ENCODE measurements around the gene UBE2U. TPM values are rescaled to one million over a fixed set of nuclear protein-coding genes. Genes with fewer than 3 reads are reported as not detected.

Gene UBE2U
- total RNA-seq, 1 experiment from 2014 or later = not detected

DNA sequence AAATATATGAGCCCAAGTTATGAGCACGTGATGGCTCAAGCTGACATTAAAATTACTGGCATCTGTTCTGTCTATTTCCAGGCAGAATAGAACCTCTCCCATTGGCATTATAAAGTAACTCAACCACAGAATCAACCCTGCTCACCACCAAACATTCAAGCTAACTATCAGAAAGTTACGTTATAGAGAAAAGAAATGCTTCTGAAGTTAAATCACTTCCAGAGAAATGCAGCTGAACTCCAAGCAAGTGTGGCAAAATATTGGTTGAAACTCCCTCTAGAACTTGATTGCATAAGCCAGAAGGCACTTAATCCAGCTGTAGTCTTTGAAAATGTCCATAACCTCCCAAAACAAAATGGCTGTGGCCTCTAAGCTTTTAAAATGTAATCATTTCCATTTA, 36.2 kb upstream of the UBE2U start:
- BruUV-seq (replicated peaks) = no TSS peak
- H3K9me3 ChIP-seq (ENCODE audit: control insufficient read depth in 1 of 2, insufficient read depth in 1 of 2, low read depth in 1 of 2, low read length in 2 of 2) = no peaks in the 10 kb centered on the region
- no peaks in the 10 kb centered on the region for H3K79me2 ChIP-seq (ENCODE audit: insufficient read depth, low read length)
- no peak overlapping the region for H3K27ac ChIP-seq (ENCODE audit: low read depth, low read length)
- no peak for TF ChIP-seq CBX3 (IDR thresholded peaks at IDR 0.05; ENCODE audit: low read depth)
- TF ChIP-seq, protein P1, sequence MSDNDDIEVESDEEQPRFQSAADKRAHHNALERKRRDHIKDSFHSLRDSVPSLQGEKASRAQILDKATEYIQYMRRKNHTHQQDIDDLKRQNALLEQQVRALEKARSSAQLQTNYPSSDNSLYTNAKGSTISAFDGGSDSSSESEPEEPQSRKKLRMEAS (IDR thresholded peaks at IDR 0.05) = no peak
- ChIA-PET CTCF (no interaction called here), RAD21 (ENCODE audit: low non-redundant PET in 1 of 2, low total read pairs in 2 of 2, uncharacterized antibody in 2 of 2, unreplicated experiment in 2 of 2) (no interaction called here), POLR2A (no interaction called here)
- H3K27me3 ChIP-seq (ENCODE audit: insufficient read depth, low read length) = no peaks in the 10 kb centered on the region
- H4K20me1 ChIP-seq (ENCODE audit: insufficient read depth) = no peaks in the 10 kb centered on the region
- H3K4me1 ChIP-seq (ENCODE audit: control insufficient read depth in 1 of 2, insufficient read depth in 2 of 2, low read length in 2 of 2) = peaks cover 0 to 11% of the 10 kb centered on the region in 2 experiments; a peak in 2 of 4 replicates
- no peak for ATAC-seq
- no peak overlapping the region for H3K4me3 ChIP-seq (replicated peaks in 1 of 2; ENCODE audit: low read depth in 1 of 2, low read length in 2 of 2)
- H2AFZ ChIP-seq (ENCODE audit: low read depth, low read length, poor library complexity, severe bottlenecking) = no peak overlapping the region
- DNase-seq (ENCODE audit: low read depth, low spot score) = no peak
- no peaks in the 10 kb centered on the region; the same call in 1 of the 2 replicates for H3K9me2 ChIP-seq (ENCODE audit: insufficient read depth)
- no peak overlapping the region for H3K9ac ChIP-seq (ENCODE audit: low read length)
- no peak overlapping the region for H3K4me2 ChIP-seq (ENCODE audit: low read length)
- H3K36me3 ChIP-seq (ENCODE audit: control insufficient read depth in 1 of 2, insufficient read depth in 2 of 2, low read length in 2 of 2) = no peaks in the 10 kb centered on the region
- intact Hi-C loops (cut with micrococcal nuclease) = no loop called here

DNA sequence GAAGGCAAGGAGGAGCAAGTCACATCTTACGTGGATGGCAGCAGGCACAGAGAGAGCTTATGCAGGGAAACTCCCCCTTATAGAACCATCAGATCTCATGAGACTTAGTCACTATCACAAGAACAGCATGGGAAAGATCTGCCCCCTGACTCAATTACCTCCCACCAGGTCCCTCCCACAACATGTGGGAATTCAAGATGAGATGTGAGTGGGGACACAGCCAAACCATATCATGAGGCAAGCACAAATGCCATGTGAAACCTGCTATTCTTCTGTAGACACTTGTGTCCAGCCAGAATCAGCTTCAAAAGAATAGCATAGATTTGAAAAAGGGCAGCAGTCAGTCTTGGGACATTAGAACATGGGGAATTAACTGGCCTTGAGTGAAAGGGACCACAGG, 32.2 kb upstream of the UBE2U start:
- ATAC-seq (no peak), DNase-seq (ENCODE audit: low read depth, low spot score) (no peak)
- ChIA-PET CTCF (no interaction called here), POLR2A (no interaction called here), RAD21 (ENCODE audit: low non-redundant PET in 1 of 2, low total read pairs in 2 of 2, uncharacterized antibody in 2 of 2, unreplicated experiment in 2 of 2) (no interaction called here)
- Histone ChIP-seq H3K4me3 (replicated peaks in 1 of 2; ENCODE audit: low read depth in 1 of 2, low read length in 2 of 2) (no peak overlapping the region), H3K9me2 (ENCODE audit: insufficient read depth) (no peaks in the 10 kb centered on the region; the same call in 1 of the 2 replicates), H2AFZ (ENCODE audit: low read depth, low read length, poor library complexity, severe bottlenecking) (no peak overlapping the region), H3K9ac (ENCODE audit: low read length) (peak overlapping the region; percentile 14; the same call in 1 of the 2 replicates), H3K27me3 (ENCODE audit: insufficient read depth, low read length) (no peaks in the 10 kb centered on the region), H3K9me3 (ENCODE audit: control insufficient read depth in 1 of 2, insufficient read depth in 1 of 2, low read depth in 1 of 2, low read length in 2 of 2) (no peaks in the 10 kb centered on the region), H3K36me3 (ENCODE audit: control insufficient read depth in 1 of 2, insufficient read depth in 2 of 2, low read length in 2 of 2) (no peaks in the 10 kb centered on the region), H4K20me1 (ENCODE audit: insufficient read depth) (no peaks in the 10 kb centered on the region), H3K4me2 (ENCODE audit: low read length) (peak overlapping the region; percentile 29), H3K4me1 (ENCODE audit: control insufficient read depth in 1 of 2, insufficient read depth in 2 of 2, low read length in 2 of 2) (peaks cover 4 to 21% of the 10 kb centered on the region in 2 experiments; a peak in 3 of 4 replicates), H3K27ac (ENCODE audit: low read depth, low read length) (peak overlapping the region; percentile 53), H3K79me2 (ENCODE audit: insufficient read depth, low read length) (no peaks in the 10 kb centered on the region)
- no TSS peak for BruUV-seq (replicated peaks)
- intact Hi-C loops (cut with micrococcal nuclease) = no loop called here
- no peak for TF ChIP-seq CEBPB (IDR thresholded peaks at IDR 0.05; ENCODE audit: low read depth)
- TF ChIP-seq, protein P2, sequence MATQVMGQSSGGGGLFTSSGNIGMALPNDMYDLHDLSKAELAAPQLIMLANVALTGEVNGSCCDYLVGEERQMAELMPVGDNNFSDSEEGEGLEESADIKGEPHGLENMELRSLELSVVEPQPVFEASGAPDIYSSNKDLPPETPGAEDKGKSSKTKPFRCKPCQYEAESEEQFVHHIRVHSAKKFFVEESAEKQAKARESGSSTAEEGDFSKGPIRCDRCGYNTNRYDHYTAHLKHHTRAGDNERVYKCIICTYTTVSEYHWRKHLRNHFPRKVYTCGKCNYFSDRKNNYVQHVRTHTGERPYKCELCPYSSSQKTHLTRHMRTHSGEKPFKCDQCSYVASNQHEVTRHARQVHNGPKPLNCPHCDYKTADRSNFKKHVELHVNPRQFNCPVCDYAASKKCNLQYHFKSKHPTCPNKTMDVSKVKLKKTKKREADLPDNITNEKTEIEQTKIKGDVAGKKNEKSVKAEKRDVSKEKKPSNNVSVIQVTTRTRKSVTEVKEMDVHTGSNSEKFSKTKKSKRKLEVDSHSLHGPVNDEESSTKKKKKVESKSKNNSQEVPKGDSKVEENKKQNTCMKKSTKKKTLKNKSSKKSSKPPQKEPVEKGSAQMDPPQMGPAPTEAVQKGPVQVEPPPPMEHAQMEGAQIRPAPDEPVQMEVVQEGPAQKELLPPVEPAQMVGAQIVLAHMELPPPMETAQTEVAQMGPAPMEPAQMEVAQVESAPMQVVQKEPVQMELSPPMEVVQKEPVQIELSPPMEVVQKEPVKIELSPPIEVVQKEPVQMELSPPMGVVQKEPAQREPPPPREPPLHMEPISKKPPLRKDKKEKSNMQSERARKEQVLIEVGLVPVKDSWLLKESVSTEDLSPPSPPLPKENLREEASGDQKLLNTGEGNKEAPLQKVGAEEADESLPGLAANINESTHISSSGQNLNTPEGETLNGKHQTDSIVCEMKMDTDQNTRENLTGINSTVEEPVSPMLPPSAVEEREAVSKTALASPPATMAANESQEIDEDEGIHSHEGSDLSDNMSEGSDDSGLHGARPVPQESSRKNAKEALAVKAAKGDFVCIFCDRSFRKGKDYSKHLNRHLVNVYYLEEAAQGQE (IDR thresholded peaks at IDR 0.05; ENCODE audit: low read depth) = no peak
- no peak for TF ChIP-seq RAD21 (IDR thresholded peaks at IDR 0.05; ENCODE audit: low read depth)
- TF ChIP-seq EZH2phosphoT487 (IDR thresholded peaks at IDR 0.05; ENCODE audit: borderline replicate concordance) = no peak
- TF ChIP-seq SP1 (IDR thresholded peaks at IDR 0.05; ENCODE audit: low read depth) = no peak
- TF ChIP-seq ZNF274 (IDR thresholded peaks at IDR 0.05; ENCODE audit: low read depth, low read length) = no peak
- TF ChIP-seq, protein P1 (IDR thresholded peaks at IDR 0.05) = no peak
- TF ChIP-seq POLR2AphosphoS5 (IDR thresholded peaks at IDR 0.05; ENCODE audit: low read depth, low read length) = no peak
- no peak for TF ChIP-seq EGR1 (IDR thresholded peaks at IDR 0.05; ENCODE audit: low read depth)
- TF ChIP-seq POLR2A (IDR thresholded peaks at IDR 0.05; ENCODE audit: borderline replicate concordance, extremely low read depth, insufficient read depth, insufficient read length) = no peak
- TF ChIP-seq TCF7L2 (IDR thresholded peaks at IDR 0.05; ENCODE audit: borderline replicate concordance, extremely low read depth, insufficient read depth, insufficient read length) = no peak
- TF ChIP-seq ELF1 (IDR thresholded peaks at IDR 0.05; ENCODE audit: borderline replicate concordance, low read depth) = no peak
- TF ChIP-seq, protein P3, sequence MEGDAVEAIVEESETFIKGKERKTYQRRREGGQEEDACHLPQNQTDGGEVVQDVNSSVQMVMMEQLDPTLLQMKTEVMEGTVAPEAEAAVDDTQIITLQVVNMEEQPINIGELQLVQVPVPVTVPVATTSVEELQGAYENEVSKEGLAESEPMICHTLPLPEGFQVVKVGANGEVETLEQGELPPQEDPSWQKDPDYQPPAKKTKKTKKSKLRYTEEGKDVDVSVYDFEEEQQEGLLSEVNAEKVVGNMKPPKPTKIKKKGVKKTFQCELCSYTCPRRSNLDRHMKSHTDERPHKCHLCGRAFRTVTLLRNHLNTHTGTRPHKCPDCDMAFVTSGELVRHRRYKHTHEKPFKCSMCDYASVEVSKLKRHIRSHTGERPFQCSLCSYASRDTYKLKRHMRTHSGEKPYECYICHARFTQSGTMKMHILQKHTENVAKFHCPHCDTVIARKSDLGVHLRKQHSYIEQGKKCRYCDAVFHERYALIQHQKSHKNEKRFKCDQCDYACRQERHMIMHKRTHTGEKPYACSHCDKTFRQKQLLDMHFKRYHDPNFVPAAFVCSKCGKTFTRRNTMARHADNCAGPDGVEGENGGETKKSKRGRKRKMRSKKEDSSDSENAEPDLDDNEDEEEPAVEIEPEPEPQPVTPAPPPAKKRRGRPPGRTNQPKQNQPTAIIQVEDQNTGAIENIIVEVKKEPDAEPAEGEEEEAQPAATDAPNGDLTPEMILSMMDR (IDR thresholded peaks at IDR 0.05 in 2 of 3, conservative IDR thresholded peaks at IDR 0.05 in 1 of 3; ENCODE audit: borderline replicate concordance in 1 of 3, insufficient read depth in 1 of 3, low read depth in 2 of 3, low read length in 2 of 3) = no peak
- TF ChIP-seq ZFX (IDR thresholded peaks at IDR 0.05) = no peak
- no peak for TF ChIP-seq SIN3A (IDR thresholded peaks at IDR 0.05; ENCODE audit: low read depth)
- TF ChIP-seq EZH2 (IDR thresholded peaks at IDR 0.05) = no peak
